HG03439 (cell line): ENCODE measurements around the gene HEPN1.

Source experiments
- ATAC-seq: cut with Tn5 transposase; IDR thresholded peaks from one replicate; pipeline ENCODE4 v1.9.1; 2021; ENCODE audit warnings: mild to moderate bottlenecking, moderate library complexity; ENCODE audit not compliant: unreplicated experiment

The HEPN1 gene

DNA sequence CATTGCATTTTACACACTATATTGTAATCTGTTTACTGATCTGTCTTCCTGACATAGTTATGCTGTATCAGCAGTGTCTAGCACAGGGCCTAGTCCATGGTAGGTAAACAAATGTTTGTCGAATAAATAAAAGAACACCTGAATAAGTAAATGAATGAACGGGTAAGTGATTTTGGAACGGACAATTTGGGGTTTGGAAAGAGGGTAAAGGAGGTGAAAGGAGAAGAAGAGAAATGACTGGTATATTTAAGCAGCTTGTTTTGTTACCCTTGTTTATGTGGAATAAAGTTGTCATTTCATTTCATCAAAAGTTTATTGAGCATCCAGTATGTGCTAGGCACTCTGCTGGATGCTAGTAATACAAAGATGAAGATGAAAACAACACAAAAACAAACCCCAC is at the start of gene HEPN1:
Gene HEPN1, plus strand, starts transcription at position 301 of the 400 bp plus-strand sequence.
- no peak for ATAC-seq

DNA sequence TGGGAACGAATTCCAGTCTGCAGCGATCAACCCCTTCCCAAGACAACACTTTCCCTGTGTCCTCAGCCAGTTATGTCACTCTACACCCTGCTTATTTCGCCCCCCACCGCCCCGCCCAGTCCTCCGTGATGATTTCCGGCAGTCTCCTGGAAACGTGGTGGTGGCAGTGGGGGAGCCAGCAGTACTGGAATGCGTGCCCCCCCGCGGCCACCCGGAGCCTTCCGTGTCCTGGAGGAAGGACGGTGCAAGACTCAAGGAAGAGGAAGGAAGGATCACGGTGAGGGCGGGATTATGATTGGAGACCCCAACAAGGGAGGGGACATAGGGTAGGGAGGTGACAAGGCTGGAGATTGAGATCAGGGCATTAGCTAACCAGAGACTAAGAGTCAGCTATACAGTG is 49.7 kb upstream of the HEPN1 start:
- ATAC-seq, result no peak

DNA sequence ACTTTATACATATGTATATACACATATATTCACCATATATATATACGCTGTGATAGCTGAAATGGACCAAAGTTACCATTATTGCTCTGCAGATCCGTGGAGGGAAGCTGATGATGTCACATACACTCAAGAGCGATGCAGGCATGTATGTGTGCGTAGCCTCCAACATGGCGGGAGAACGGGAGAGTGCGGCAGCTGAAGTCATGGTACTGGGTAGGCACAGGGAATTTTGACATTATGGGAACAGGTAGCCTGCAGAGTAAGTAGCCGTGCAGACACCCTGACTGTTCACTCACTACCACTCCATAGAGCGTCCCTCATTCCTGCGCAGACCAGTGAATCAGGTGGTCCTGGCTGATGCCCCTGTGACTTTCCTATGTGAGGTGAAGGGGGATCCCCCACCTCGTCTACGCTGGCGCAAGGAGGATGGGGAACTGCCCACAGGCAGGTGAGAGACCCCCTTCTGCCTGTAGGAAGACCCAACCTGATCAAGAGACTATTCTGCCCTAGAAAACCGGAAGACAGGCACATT is 49.1 kb upstream of the HEPN1 start:
- no peak for ATAC-seq

DNA sequence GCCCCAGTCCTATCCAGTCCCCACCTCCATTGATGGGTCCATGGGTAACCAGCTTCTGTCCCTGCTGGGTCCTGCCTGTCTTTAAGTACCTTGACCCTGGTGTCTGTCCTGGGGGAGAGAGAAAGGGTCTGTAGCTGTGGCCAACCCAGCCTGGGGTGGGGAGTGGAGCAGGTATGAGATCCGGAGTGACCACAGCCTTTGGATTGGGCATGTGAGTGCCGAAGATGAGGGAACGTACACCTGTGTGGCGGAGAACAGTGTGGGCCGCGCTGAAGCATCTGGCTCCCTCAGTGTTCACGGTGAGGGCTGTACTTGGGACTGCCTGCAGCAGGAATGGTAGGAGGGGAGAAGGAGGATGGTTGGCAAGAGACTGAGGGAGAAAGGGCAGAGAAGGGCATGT is 48.6 kb upstream of the HEPN1 start:
- ATAC-seq, result no peak

DNA sequence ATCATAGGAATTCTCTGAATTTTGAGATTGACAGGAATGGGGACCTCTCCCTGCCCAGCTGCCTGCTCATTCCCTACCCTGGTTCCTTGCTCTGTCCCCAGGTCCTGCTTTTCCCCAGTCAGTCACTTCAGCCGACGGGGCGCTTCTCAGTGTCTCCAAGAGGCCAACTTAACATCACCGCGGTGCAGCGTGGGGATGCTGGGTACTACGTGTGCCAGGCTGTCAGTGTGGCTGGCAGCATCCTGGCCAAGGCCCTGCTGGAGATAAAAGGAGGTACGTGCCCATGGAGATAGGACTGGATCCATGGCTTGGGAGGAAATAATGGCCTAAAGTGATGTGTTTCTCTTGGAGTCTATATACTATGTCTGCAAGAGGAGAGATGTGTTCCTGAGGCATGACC is 46.8 kb upstream of the HEPN1 start:
- ATAC-seq, result no peak

DNA sequence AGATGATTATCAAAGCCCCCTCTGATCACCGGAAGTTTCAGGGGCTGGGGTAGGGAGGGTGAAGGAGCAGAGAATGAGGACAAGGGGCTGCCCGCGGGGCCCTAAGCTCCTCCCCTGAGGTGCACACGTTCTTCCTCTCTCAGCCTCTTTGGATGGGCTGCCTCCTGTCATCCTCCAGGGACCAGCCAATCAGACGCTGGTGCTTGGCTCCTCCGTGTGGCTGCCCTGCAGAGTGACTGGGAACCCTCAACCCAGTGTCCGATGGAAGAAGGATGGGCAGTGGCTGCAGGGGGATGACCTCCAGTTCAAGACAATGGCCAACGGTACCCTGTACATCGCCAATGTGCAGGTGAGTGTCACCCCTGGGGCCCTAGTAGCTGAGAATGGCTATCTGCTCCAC is 46.3 kb upstream of the HEPN1 start:
- no peak for ATAC-seq

DNA sequence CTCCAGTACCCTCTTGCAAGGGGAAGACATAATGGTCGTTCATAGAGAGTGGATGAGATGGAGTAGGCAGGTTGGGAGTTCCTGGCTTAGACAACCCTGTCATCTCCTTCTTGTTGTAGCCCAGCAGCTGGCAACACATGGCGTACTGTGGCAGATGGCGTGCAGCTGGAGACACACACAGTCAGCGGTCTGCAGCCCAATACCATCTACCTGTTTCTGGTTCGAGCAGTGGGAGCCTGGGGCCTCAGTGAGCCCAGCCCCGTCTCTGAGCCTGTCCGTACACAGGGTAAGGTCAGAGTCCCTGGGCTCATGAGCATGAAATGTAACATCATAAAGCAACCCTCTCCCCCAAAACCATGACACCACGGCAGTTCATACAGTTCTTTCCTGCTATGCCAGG is 45.1 kb upstream of the HEPN1 start:
- no peak for ATAC-seq

DNA sequence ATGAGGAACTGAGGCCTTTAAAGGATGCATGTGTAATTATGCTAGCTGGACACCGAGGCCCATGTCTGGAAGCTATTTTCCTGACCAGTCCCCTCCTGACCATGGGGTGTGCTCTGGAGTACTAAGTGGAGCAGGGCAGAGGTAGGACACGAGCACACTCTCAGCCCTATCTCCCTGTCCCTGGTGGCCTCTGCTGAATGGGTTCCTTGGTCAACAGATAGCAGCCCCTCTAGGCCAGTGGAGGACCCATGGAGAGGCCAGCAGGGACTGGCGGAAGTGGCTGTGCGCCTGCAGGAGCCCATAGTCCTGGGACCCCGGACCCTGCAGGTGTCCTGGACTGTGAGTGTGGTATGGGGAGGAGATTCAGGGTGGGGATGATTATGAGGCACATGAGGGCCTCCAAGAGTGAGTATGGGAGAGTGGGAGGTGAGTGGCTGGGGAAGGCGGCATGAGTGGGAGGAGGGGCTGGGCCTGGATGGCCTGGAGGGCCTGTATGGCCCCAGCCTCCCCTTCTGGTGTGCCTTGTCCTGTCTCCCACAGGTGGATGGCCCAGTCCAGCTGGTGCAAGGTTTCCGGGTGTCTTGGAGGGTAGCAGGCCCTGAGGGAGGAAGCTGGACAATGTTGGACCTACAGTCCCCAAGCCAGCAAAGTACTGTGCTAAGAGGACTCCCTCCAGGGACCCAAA is 44.3 kb upstream of the HEPN1 start:
- ATAC-seq, result no peak

DNA sequence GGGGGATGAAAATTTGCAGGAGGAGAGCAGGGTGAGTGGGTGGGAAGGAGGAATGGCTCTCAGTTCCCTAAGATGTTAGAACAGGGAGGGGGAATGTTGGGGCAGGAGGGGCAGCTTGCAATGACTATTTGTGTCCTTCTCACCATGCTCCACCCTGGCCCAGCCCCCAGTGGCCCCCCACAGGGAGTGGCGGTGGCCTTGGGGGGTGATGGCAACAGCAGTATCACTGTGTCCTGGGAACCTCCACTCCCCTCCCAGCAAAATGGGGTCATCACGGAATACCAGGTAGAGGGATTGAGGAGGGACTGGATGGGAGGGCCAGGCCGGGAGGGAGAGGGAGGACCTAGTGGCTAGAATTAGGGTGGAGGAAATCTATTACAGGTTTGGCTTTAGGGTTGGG is 43.6 kb upstream of the HEPN1 start:
- ATAC-seq, result no peak

DNA sequence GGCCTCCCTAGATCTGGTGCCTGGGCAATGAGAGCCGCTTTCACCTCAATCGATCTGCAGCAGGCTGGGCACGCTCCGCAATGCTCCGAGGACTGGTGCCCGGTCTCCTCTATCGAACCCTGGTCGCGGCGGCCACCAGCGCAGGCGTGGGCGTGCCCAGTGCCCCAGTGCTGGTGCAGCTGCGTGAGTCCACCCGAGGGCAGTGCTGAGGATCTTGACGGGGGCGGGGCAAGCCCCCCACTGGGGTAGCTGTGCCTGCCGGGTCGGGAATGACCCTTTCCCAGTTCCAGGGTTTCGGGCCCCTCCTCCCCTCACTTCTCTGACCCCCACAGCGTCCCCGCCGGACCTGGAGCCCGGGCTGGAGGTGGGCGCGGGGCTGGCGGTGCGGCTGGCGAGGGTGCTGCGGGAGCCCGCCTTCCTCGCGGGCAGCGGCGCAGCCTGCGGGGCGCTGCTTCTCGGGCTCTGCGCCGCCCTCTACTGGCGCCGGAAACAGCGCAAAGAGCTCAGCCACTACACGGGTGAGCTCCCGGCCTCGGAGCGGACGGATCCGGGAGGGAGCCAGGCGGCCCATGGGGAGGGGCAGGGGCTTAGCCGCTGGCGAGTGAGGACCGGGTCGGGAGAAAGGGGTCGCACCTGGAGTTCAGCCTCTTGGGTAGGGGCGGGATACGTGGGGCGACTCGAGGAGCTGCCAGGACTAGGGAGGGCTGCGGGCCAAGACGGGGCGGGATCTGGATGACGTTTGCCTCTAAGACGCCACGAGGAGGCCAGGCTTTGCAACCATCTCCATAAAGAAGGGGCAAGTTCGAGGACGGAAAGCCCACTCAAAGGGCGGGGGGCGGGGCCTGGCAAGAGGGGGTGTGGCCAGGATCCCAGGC is 42.9 kb upstream of the HEPN1 start:
- ATAC-seq, result peak; percentile 93

DNA sequence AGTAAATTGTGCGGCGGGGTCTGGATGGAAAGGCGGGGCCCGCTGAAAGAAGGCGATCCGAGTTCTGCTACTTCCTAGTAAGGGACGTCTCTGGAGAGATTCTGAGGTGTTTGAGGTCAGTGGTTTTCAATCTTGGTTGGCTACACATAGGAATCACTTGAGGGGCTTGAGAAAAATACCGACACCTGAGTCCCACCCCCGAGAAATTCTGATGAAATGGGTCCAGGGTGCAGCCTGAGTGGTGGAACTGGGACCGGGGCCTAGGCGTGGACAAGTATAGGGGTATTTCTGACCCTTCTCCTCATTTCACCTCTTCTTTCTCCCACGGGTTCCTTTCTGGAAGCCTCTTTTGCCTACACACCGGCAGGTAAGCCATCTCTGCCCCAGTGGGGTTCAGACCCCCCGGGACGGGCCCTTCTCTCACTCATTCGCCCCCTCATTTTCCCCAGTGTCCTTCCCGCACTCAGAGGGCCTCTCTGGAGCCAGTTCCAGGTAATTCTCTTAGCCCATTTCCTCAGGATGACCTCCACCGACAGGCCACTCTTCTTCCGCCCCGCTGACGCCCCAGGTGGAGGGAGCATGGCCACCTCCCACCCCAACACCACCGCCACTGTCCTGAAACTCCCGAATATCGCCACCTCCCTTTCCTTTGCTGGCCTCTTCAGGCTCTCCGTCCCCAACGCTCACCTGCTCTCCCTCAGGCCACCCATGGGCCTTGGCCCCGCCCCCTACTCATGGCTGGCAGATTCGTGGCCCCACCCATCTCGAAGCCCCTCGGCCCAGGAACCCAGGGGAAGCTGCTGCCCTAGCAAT is 42.0 kb upstream of the HEPN1 start:
- ATAC-seq, result no peak

DNA sequence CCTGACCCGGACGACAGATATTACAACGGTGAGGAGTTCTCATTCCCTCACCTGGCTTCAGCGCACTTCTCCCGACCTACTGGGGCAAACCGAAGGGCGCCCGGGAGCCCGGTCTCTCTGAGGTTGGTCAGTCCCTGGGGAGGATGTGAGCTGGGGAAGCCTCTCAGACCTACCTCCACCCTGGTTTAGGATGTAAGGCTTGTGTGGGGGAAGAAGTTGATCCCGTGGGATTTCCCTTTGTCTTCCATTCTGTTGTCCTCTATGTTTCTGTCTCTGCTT is 41.5 kb upstream of the HEPN1 start:
- ATAC-seq, result no peak

DNA sequence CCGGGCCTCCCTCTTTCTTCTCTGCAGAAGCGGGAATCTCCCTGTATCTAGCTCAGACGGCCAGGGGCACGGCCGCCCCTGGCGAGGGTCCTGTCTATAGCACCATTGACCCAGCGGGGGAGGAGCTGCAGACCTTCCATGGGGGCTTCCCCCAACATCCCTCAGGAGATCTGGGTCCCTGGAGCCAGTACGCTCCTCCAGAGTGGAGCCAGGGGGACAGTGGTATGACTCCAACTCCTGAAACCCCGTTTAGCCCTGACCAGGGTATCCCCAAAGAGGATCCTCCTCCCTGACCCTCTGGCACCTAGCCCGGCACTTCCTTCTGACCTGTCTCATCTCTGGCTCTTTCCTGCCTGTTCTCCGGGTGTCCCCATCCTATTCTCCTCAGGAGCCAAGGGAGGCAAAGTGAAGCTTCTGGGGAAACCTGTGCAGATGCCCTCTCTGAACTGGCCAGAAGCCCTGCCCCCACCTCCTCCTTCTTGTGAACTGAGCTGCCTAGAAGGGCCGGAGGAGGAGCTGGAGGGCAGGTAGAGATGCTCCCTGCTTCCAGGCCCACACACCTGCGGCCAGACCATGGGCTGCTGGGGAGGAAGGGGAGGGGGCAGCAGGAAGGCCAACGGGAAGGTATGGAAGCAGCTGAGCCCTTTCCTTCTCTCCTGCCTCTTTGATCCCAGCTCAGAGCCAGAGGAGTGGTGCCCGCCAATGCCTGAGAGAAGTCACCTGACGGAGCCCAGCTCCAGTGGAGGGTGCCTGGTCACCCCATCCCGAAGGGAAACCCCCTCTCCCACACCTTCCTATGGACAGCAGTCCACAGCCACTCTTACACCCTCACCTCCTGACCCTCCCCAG is 40.9 kb upstream of the HEPN1 start:
- ATAC-seq, result no peak

DNA sequence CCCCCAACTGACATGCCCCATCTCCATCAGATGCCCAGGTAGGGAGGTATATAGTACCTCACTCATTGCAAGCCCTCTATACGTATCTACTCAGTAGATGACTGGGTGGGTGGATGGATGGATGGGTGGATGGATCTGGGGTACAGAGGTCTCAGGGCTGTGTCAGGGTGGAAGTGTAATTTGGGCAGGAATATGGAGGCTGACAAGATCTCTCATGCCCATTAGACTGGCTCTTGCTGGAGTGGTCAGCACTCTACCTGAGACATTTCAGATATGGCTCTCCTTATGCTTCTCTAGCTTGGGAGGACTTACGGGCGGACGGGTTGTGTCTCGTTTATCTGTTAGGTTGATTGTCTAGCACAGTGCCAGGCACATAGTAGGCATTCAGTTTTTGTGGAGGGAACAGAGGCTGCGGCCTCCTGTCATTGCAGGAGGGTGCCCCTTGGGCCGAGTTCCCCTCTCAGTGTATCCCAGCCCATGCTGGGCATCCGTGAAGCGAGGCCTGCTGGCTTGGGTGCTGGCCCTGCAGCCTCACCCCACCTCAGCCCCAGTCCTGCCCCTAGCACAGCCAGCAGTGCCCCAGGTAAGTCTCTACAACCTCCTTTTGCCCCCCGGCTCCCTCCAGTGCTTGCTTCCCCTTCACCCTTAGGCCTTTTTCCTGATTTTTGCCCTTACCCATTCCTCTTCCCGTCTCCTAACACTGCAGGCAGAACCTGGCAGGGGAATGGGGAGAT is 40.1 kb upstream of the HEPN1 start:
- no peak for ATAC-seq

DNA sequence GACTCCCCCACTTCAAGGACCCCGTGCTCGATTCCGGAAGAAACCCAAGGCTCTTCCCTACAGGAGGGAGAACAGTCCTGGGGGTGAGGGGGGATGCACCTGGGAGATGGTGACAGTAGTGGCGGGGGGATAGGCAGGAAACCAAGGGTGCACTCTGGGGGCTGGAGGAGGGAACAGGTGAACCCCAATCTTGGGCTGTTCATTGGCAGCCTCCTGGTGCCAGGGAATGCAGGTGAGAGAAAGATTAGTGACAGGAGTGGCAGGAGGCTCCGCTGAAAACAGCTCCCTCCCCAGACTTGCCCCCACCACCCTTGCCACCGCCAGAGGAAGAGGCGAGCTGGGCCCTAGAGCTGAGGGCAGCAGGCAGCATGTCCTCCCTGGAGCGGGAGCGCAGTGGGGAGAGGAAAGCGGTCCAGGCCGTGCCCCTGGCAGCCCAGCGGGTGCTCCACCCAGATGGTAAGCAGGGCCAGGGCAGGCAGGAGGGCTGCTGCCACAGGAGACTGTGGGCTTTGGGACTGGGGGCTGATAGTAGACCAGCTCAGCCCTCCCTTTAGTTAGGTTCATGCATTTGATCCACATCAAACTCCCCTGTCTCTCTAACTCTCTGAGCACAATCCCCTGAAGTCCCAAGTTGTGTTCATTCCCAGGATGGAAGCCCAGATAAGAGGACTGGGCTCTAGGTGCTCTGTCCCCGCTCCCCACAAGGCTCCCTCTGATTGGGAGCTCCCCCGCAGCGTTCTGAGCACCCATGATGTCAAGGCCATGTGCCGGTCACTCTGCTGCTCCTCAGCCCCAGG is 39.4 kb upstream of the HEPN1 start:
- no peak for ATAC-seq

DNA sequence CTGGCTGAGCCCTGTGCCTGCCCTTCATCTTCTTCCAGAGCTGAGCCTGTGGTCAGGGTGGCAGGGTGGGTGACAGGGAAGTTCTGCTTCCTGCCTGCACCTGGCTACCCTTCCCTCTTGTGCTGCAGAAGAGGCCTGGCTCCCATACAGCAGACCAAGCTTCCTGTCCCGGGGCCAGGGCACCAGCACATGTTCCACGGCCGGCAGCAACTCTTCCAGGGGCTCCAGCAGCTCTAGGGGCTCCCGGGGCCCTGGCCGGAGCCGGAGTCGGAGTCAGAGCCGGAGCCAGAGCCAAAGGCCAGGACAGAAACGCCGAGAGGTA is 38.8 kb upstream of the HEPN1 start:
- ATAC-seq, result no peak

DNA sequence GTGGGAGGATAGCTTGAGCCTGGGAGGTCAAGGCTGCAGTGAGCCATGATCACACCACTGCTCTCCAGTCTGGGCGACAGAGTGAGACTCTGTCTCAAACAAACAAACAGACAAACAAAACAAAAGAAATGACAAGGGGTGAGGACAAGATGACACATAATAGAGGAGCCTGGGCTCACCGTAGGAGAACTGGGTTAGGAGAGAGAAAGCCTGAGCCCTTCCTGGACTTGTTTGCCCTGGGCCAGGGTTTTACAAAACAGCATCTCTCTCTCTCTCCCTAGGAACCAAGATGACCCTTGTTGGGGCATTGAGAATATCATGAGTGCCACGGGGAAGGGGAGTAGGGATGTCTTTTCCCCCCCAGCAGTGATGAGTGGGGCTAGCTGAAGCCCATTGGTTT is 38.1 kb upstream of the HEPN1 start:
- ATAC-seq, result no peak

DNA sequence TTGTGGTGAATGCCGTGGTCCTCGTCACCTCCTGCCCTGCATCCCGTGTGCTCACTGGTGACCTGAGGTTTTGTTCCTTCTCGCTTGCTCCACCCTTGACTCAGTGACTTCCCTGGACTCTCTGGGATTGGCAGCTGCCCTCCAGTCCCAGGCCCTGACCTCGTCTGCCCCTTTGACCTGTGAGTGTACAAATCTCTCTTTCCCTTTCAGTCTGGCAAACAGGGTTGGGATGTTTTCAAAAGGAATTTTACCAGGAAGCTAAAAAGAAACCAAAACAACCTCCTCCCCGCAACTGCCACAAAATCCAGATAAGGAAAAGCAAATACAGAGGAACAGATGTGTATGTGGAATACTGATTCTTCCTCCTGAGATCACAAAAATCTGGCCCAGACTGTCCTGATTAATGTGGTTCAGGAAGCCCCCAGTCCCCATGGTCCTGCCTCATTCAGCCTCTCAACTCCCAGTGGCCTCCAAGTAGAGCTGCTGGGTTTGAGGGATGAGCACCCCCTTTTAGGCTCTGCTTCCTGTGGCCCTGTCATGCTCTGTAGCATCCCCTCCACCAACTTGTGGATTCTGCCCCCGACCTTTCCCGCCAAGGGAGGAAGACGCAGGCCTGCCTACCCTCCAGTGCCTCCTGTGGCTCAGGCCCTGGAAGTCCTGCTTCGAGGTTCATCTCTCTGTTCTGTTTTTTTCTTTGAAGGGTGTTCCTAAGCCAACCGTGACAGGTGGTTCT is 36.5 kb upstream of the HEPN1 start:
- no peak for ATAC-seq

DNA sequence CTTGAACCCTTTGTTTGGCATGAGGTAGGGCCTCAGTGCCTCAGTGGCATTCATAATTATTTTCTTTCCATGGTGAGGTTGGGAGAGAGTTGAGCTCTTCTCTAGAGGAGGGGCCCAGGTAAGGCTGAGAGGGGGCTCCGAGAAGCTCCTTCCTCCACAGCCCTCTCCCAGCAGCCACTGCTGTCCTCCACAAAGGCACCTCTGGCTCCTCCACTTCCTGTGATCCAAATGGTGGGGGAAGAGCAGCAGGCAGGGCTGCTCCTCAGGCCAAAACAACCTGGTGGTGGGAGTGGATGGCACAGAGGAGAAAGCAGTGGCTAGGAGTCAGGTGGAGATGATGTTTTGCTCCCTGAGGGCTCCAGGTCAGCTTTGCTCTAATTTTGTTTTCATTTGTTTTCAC is 34.7 kb upstream of the HEPN1 start:
- no peak for ATAC-seq
